Measurements from ENCODE around the gene GAMT.
A peak's percentile ranks its signal among the peaks of the same experiment; 100 is the strongest.

Gene GAMT

GRCh38 chr19:1392407-1392806, 8.9 kb downstream of the GAMT start:
- H3K36me3 Mint-ChIP-seq (ENCODE audit: low read depth), result peaks cover 18% of the 10 kb centered on the region
- no peak for DNase-seq
- ATAC-seq, result no peak

GRCh38 chr19:1390890-1391423, 10.4 kb downstream of the GAMT start:
- no peaks in the 10 kb centered on the region for H3K27me3 Mint-ChIP-seq
- H3K27ac Mint-ChIP-seq, result no peak overlapping the region
- peaks cover 18% of the 10 kb centered on the region for H3K36me3 Mint-ChIP-seq (ENCODE audit: low read depth)
- H3K9me3 Mint-ChIP-seq, result no peaks in the 10 kb centered on the region
- DNase-seq (no peak), ATAC-seq (no peak)
- peaks cover 2% of the 10 kb centered on the region for H3K4me1 Mint-ChIP-seq
- H3K4me3 Mint-ChIP-seq, result no peak overlapping the region

More at GRCh38 chr19:1392407-1392806, 8.9 kb downstream of the GAMT start:
- no peaks in the 10 kb centered on the region for H3K9me3 Mint-ChIP-seq
- H3K4me3 Mint-ChIP-seq, result no peak overlapping the region
- H3K4me1 Mint-ChIP-seq, result peaks cover 5% of the 10 kb centered on the region
- H3K27ac Mint-ChIP-seq, result no peak overlapping the region
- no peaks in the 10 kb centered on the region for H3K27me3 Mint-ChIP-seq

- no peaks in the 10 kb centered on the region for H3K9me3 Mint-ChIP-seq
- no peak overlapping the region for H3K27ac Mint-ChIP-seq
- H3K4me3 Mint-ChIP-seq, result no peak overlapping the region
- peaks cover 11% of the 10 kb centered on the region for H3K4me1 Mint-ChIP-seq
- DNase-seq, result no peak
- H3K27me3 Mint-ChIP-seq, result no peaks in the 10 kb centered on the region
- ATAC-seq, result no peak
- H3K36me3 Mint-ChIP-seq (ENCODE audit: low read depth), result peaks cover 18% of the 10 kb centered on the region
These were observed 12.1 kb downstream of the GAMT start for GRCh38 chr19:1389033-1389940.

- H3K27me3 Mint-ChIP-seq, result no peaks in the 10 kb centered on the region
- H3K4me3 Mint-ChIP-seq, result no peak overlapping the region
- H3K9me3 Mint-ChIP-seq, result no peaks in the 10 kb centered on the region
- H3K4me1 Mint-ChIP-seq, result peaks cover 12% of the 10 kb centered on the region
- peaks cover 18% of the 10 kb centered on the region for H3K36me3 Mint-ChIP-seq (ENCODE audit: low read depth)
- DNase-seq (no peak), ATAC-seq (no peak)
- no peak overlapping the region for H3K27ac Mint-ChIP-seq
These were observed 12.7 kb downstream of the GAMT start for GRCh38 chr19:1388637-1389026.

GRCh38 chr19:1387684-1388636, 13.4 kb downstream of the GAMT start:
- Mint-ChIP-seq H3K27me3 (peaks cover 4% of the 10 kb centered on the region), H3K4me1 (peaks cover 19% of the 10 kb centered on the region), H3K4me3 (no peak overlapping the region), H3K36me3 (ENCODE audit: low read depth) (peaks cover 24% of the 10 kb centered on the region), H3K27ac (no peak overlapping the region), H3K9me3 (no peaks in the 10 kb centered on the region)
- ATAC-seq (no peak), DNase-seq (no peak)

- no peak for DNase-seq
- H3K27me3 Mint-ChIP-seq, result peaks cover 5% of the 10 kb centered on the region
- H3K36me3 Mint-ChIP-seq (ENCODE audit: low read depth), result peaks cover 22% of the 10 kb centered on the region
- no peaks in the 10 kb centered on the region for H3K9me3 Mint-ChIP-seq
- H3K27ac Mint-ChIP-seq, result no peak overlapping the region
- H3K4me1 Mint-ChIP-seq, result peaks cover 21% of the 10 kb centered on the region
- no peak overlapping the region for H3K4me3 Mint-ChIP-seq
- no peak for ATAC-seq
These were observed 14.2 kb downstream of the GAMT start for GRCh38 chr19:1386945-1387683.

- H3K36me3 Mint-ChIP-seq (ENCODE audit: low read depth), result peaks cover 17% of the 10 kb centered on the region
- H3K4me3 Mint-ChIP-seq, result peak overlapping the region; percentile 87
- H3K27ac Mint-ChIP-seq, result no peak overlapping the region
- peaks cover 21% of the 10 kb centered on the region for H3K4me1 Mint-ChIP-seq
- H3K9me3 Mint-ChIP-seq, result no peaks in the 10 kb centered on the region
- H3K27me3 Mint-ChIP-seq, result peaks cover 5% of the 10 kb centered on the region
- DNase-seq (no peak), ATAC-seq (no peak)
These were observed 15.5 kb downstream of the GAMT start for GRCh38 chr19:1385816-1386215.

GRCh38 chr19:1384478-1385110, 16.7 kb downstream of the GAMT start:
- DNase-seq (no peak), ATAC-seq (no peak)
- Mint-ChIP-seq H3K27me3 (peaks cover 5% of the 10 kb centered on the region), H3K4me3 (peak overlapping the region; percentile 87), H3K36me3 (ENCODE audit: low read depth) (peaks cover 16% of the 10 kb centered on the region), H3K27ac (peak overlapping the region; percentile 69), H3K4me1 (peaks cover 21% of the 10 kb centered on the region), H3K9me3 (no peaks in the 10 kb centered on the region)

GRCh38 chr19:1384085-1384462, 17.3 kb downstream of the GAMT start:
- ATAC-seq (peak; percentile 0), DNase-seq (no peak)
- Mint-ChIP-seq H3K36me3 (ENCODE audit: low read depth) (peaks cover 12% of the 10 kb centered on the region), H3K9me3 (no peaks in the 10 kb centered on the region), H3K27ac (peak overlapping the region; percentile 69), H3K4me3 (peak overlapping the region; percentile 87), H3K27me3 (peaks cover 5% of the 10 kb centered on the region), H3K4me1 (peaks cover 21% of the 10 kb centered on the region)

- no peaks in the 10 kb centered on the region for H3K9me3 Mint-ChIP-seq
- H3K36me3 Mint-ChIP-seq (ENCODE audit: low read depth), result peaks cover 8% of the 10 kb centered on the region
- H3K4me3 Mint-ChIP-seq, result peak within 1 kb of the TSS; percentile 87
- peaks cover 21% of the 10 kb centered on the region for H3K4me1 Mint-ChIP-seq
- peak; percentile 93 for DNase-seq
- ATAC-seq, result peak; percentile 85
- H3K27me3 Mint-ChIP-seq, result peaks cover 5% of the 10 kb centered on the region
- peak within 1 kb of the TSS; percentile 99 for H3K27ac Mint-ChIP-seq
These were observed 17.8 kb downstream of the GAMT start, which contains the start of gene NDUFS7 for GRCh38 chr19:1383312-1384084. NDUFS7 (plus strand) TSS chr19:1383907; CDS start chr19:1383927, 20 bp downstream.

GRCh38 chr19:1383017-1383311, 18.4 kb downstream of the GAMT start:
- Mint-ChIP-seq H3K4me3 (peak overlapping the region; percentile 87), H3K27ac (peak overlapping the region; percentile 99), H3K9me3 (no peaks in the 10 kb centered on the region), H3K27me3 (peaks cover 5% of the 10 kb centered on the region), H3K4me1 (peaks cover 21% of the 10 kb centered on the region), H3K36me3 (ENCODE audit: low read depth) (peaks cover 8% of the 10 kb centered on the region)
- DNase-seq, result no peak
- no peak for ATAC-seq

GRCh38 chr19:1382250-1382649, 19.1 kb downstream of the GAMT start:
- ATAC-seq (no peak), DNase-seq (no peak)
- H3K27ac Mint-ChIP-seq, result no peak overlapping the region
- peaks cover 5% of the 10 kb centered on the region for H3K27me3 Mint-ChIP-seq
- peaks cover 8% of the 10 kb centered on the region for H3K36me3 Mint-ChIP-seq (ENCODE audit: low read depth)
- H3K4me3 Mint-ChIP-seq, result no peak overlapping the region
- H3K9me3 Mint-ChIP-seq, result no peaks in the 10 kb centered on the region
- peaks cover 21% of the 10 kb centered on the region for H3K4me1 Mint-ChIP-seq

- DNase-seq, result no peak
- no peak for ATAC-seq
- Mint-ChIP-seq H3K9me3 (no peaks in the 10 kb centered on the region), H3K36me3 (ENCODE audit: low read depth) (peaks cover 13% of the 10 kb centered on the region), H3K27ac (no peak overlapping the region), H3K4me1 (peaks cover 17% of the 10 kb centered on the region), H3K27me3 (peaks cover 5% of the 10 kb centered on the region), H3K4me3 (no peak overlapping the region)
These were observed 21.3 kb downstream of the GAMT start for GRCh38 chr19:1379961-1380489.
